Natural killer cell treated with Interleukin-12 subunit alpha and Interleukin-12 subunit beta and Interleukin-15 and Interleukin-18, amount 100 ng/mL, for 72 hours (primary cell): ENCODE data around the gene CLIC4. TPM values are rescaled to one million over a fixed set of nuclear protein-coding genes. Genes with fewer than 3 reads are reported as not detected.
"Not testable (repeated sequence)": the region's sequence is repeated elsewhere in the genome, so short reads cannot be mapped to it uniquely, and the experiment has no call there.

Experiments used
- ATAC-seq, 2 donors: fragments of 150-1000 bp; cut with Tn5 transposase in 1 of 2; sonication (Bioruptor Pico), chemical (Tn5 transposase) in 1 of 2; 2 replicates each; pipeline ENCODE4 v1.10.0; 2021
- DNase-seq: peaks from one replicate; pipeline ENCODE4 v3.0.0; 2022; ENCODE audit warnings: low spot score
- H3K27ac Mint-ChIP-seq, 2 donors: 1 replicate in 1 of 2; 2 replicates in 1 of 2; pipeline ENCODE4 v1.8.0; 2022; ENCODE audit warnings: mixed read lengths in 2 of 2, mild to moderate bottlenecking in 1 of 2, moderate library complexity in 1 of 2
- H3K27me3 Mint-ChIP-seq, 2 donors: 1 replicate in 1 of 2; 2 replicates in 1 of 2; pipeline ENCODE4 v1.8.0; 2022; ENCODE audit warnings: mixed read lengths in 2 of 2
- H3K36me3 Mint-ChIP-seq: one replicate; pipeline ENCODE4 v1.8.0; 2022; ENCODE audit warnings: mixed read lengths
- H3K4me1 Mint-ChIP-seq, 2 donors: 1 replicate in 1 of 2; 2 replicates in 1 of 2; pipeline ENCODE4 v1.8.0; 2022; ENCODE audit warnings: low read depth in 2 of 2, mixed read lengths in 2 of 2, mild to moderate bottlenecking in 1 of 2
- H3K4me3 Mint-ChIP-seq: one replicate; pipeline ENCODE4 v1.8.0; 2022; ENCODE audit warnings: mixed read lengths
- H3K9me3 Mint-ChIP-seq: 2 replicates; pipeline ENCODE4 v1.8.0; 2022; ENCODE audit warnings: mixed read lengths
- total RNA-seq, 2 donors: library from RNA; stranded (reverse); gene quantifications; one replicate each; pipeline ENCODE4 v1.2.3, GENCODE V29; 2022

Gene CLIC4
- total RNA-seq, 2 donors from 2014 or later, result 11.0 to 14.0 TPM

DNA sequence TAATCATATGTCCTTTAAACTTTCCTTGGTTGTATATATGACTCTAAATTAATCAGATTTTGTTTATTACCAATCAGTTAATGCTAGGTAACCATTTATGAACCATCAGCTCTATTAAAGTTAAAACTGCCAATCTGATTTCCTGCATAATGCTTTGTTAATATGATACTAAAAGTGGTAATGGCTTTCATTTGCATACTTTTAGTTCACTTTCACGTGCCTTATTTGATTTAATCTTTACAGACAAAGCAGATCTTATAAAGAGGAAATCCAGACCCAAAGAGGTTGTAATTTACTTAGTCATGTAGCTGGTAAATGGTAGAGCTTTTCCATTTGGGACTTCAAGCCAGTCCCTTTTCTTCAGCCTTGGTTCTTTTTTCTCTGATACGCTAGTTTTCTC is 61.3 kb downstream of the CLIC4 start:
- no peaks in the 10 kb centered on the region for H3K9me3 Mint-ChIP-seq
- H3K27ac Mint-ChIP-seq, result no peak overlapping the region
- DNase-seq (no peak), ATAC-seq (no peak)
- H3K4me1 Mint-ChIP-seq, result no peaks in the 10 kb centered on the region
- H3K27me3 Mint-ChIP-seq, result no peaks in the 10 kb centered on the region
- H3K4me3 Mint-ChIP-seq, result no peak overlapping the region
- no peaks in the 10 kb centered on the region for H3K36me3 Mint-ChIP-seq

DNA sequence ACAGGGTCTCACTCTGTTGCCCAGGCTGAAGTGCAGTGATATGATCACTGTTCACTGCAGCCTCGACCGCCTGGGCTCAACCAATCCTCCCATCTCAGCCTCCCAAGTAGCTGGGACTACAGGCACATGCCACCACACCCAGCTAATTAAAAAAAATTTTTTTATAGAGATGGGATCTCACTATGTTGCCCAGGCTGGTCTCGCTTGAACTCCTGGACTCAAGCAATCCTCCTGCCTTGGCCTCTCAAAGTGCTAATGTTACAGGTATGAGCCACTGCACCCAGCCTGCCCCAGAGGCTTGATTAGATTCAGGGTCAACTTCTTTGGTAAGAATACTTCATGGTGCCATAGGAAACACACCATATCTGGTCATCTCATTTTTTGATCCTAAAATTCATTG is 66.2 kb downstream of the CLIC4 start:
- DNase-seq, ATAC-seq, H3K36me3 Mint-ChIP-seq, H3K9me3 Mint-ChIP-seq, H3K4me1 Mint-ChIP-seq, H3K4me3 Mint-ChIP-seq, H3K27me3 Mint-ChIP-seq, H3K27ac Mint-ChIP-seq: not testable (repeated sequence)

DNA sequence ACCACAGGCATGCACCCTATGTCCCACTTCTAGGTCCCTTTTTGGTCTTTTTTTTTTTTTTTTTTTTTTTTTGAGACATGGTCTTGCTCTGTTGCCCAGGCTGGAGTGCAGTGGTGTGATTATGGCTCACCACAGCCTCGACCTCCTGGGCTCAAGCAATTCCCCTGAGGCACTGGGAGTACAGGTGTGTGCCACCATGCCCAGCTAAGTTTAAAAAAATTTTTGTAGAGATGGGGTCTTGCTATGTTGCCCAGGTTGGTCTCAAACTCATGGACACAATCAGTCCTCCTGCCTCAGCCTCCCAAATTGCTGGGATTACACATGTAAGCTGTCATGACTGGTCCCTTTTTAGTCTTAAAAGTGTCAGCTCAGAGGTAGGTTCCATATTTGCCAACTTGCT is 75.0 kb downstream of the CLIC4 start:
- not testable (repeated sequence) for H3K27ac Mint-ChIP-seq, DNase-seq, H3K4me3 Mint-ChIP-seq, H3K9me3 Mint-ChIP-seq, ATAC-seq, H3K36me3 Mint-ChIP-seq, H3K4me1 Mint-ChIP-seq, H3K27me3 Mint-ChIP-seq

DNA sequence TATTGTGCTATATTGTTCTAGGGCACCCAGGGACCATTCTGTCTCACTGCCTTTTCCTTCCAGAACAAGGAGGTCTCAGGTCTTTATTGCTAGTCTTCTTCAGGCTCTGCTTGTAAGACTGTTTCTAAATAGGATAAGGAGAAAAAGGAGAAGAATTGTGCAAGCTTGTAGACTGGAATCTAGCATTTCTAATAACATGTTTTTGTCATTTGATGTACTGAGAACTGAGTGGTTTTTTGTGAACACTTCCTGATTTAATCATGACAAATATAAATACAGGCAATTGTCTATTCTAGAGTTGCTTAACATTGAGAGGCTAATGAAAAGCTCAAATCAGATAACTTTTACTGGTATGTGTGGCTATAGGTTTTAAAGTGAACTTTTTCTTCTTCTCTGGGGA is 77.6 kb downstream of the CLIC4 start:
- H3K9me3 Mint-ChIP-seq, result no peaks in the 10 kb centered on the region
- no peaks in the 10 kb centered on the region for H3K4me1 Mint-ChIP-seq

DNA sequence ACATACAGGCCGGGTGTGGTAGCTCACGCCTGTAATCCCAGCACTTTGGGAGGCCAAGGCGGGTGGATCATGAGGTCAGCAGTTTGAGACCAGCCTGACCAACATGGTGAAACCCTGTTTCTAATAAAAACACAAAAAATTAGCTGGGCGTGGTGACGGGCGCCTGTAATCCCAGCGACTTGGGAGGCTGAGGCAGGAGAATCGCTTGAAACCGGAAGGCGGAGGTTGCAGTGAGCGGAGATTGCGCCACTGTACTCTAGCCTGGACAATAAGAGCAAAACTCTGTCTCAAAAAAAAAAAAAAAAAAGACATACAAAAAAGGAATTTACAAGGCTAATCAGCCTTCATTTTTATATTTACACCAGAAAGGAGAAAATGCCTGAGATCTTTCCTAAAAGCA is 78.2 kb downstream of the CLIC4 start:
- not testable (repeated sequence) for H3K4me3 Mint-ChIP-seq, DNase-seq, ATAC-seq, H3K36me3 Mint-ChIP-seq, H3K27ac Mint-ChIP-seq, H3K4me1 Mint-ChIP-seq, H3K9me3 Mint-ChIP-seq, H3K27me3 Mint-ChIP-seq

More for the DNA sequence above, 77.6 kb downstream of the CLIC4 start:
- Mint-ChIP-seq H3K27ac (no peak overlapping the region), H3K27me3 (no peaks in the 10 kb centered on the region), H3K36me3 (no peaks in the 10 kb centered on the region), H3K4me3 (no peak overlapping the region)
- DNase-seq, result no peak
- ATAC-seq, result no peak

DNA sequence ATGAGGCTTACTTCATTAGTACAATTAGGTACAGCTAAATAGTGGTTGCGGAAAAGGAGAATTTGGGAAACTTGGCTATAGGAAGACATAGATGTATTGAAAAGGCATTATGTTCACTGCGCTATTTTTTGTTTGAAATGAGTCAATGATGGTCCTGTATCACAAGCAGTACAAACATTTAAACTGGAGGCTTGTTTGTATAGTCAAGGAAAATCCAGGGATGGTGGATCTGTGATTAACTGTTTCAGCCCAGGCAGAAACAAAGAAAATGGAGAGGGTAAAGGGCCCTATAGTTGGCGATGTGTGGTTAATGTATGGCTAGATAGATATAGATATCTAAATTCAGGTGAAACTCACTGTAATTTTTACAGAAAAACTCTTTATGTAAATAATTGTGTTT is 79.9 kb downstream of the CLIC4 start:
- DNase-seq, result no peak
- Mint-ChIP-seq H3K4me1 (no peaks in the 10 kb centered on the region), H3K4me3 (no peak overlapping the region), H3K36me3 (no peaks in the 10 kb centered on the region), H3K9me3 (no peaks in the 10 kb centered on the region), H3K27ac (no peak overlapping the region), H3K27me3 (no peaks in the 10 kb centered on the region)
- ATAC-seq, result no peak

DNA sequence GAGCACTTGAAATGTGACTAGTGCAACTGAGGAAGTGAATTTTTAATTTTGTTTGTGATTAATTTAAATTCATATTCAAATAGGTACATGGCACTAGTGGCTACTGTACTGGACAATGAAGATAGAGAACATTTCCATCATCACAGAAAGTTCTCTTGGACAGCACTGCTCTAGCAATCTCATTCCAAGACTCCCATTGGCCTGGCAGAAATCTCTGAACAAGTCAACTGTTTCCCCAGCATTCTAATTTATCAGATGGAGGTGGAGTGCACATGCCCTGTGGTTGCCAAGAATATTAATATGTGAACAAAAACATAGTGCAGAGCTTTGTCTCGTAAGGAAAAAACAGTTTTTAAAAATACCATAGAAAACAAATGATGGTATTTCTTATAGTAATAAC is 81.3 kb downstream of the CLIC4 start:
- Mint-ChIP-seq H3K36me3 (no peaks in the 10 kb centered on the region), H3K4me3 (no peak overlapping the region), H3K4me1 (no peaks in the 10 kb centered on the region), H3K27ac (no peak overlapping the region), H3K27me3 (no peaks in the 10 kb centered on the region), H3K9me3 (no peaks in the 10 kb centered on the region)
- no peak for DNase-seq
- no peak for ATAC-seq

DNA sequence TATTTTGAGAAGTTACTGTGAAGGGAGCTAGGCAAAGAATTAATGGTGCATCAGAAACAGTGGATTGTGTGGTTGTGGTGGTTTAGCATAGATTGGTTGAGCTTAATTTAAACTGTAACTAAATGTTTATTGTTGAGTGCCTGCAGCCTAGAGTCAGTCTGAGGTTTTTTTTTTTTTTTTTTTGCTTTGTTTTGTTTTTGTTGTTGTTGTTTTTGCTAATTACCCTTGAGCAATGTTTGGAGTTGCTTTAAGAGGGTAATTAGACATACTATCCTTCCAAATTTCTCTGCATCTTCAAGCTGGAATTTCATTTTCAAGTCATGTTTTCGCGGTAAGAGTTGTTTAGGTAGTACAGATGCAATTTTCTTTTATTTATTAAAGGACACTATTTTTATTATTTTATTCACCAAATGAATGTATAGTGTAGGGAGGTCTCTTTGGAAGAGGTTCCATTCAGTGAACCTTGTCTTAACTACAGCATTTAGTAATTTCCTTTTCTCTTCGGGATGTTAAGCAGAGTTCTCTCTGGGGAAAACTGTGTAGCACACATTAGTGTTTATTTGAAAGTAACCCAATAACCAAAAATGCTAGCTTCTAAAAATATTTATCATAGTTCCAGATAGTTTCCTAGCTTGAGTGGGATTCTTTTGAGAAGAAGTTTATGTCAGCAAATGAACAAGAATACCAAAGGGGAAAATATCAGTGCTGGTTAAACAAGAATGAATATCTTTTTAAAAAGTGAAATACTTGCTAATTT is 82.3 kb downstream of the CLIC4 start:
- Mint-ChIP-seq H3K36me3 (no peaks in the 10 kb centered on the region), H3K9me3 (no peaks in the 10 kb centered on the region), H3K27me3 (no peaks in the 10 kb centered on the region), H3K4me3 (no peak overlapping the region), H3K27ac (no peak overlapping the region), H3K4me1 (no peaks in the 10 kb centered on the region)
- DNase-seq (no peak), ATAC-seq (no peak)

DNA sequence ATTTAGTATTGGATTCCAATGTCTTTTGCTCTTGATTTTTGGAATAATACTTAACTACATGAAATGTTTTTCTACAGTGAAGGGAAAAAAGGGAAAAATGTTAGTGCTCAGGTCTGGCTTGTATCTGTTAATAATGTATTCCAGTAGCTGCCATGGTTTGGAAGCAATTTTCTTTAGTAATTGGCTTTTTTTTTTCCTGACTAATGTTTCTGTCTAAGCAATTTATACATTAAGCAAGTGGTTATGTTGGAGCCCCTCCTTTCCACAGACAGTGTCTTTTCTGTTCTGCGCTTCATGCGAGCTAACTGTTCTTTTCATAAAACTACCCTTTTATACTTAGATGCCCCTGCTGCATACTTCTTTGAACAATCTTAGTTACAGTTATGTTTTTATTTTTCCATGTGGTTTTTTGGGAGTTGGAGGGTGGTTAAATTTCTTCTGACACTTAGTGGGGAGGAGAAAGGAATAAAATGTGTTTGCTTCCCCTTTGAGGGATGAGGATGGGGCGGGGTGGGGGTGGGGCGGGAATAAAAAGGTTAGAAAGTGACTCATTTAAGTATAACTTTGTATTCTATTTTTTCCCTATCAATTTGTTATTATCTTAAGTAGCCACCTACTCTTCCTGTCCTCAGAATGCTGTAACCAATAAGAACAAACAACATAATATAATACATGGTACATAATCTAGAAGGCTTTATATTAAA is 83.1 kb downstream of the CLIC4 start:
- DNase-seq (no peak), ATAC-seq (no peak)
- H3K4me3 Mint-ChIP-seq, result no peak overlapping the region
- H3K27me3 Mint-ChIP-seq, result no peaks in the 10 kb centered on the region
- H3K9me3 Mint-ChIP-seq, result no peaks in the 10 kb centered on the region
- H3K4me1 Mint-ChIP-seq, result no peaks in the 10 kb centered on the region
- H3K36me3 Mint-ChIP-seq, result no peaks in the 10 kb centered on the region
- no peak overlapping the region for H3K27ac Mint-ChIP-seq

DNA sequence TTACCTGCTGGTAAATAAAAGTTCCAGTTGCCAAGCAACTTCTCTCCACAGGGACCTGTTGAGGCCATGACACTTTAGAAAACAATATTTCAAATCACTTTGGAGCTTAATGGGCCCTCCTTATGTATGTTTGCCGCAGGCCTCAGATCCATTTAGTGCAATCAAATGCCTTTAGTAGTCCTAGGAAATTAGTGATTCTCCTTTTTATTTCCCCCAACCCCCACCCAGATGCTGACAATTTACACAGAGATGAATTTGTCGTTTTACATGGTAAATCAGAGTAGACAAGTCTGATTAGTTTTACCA is 83.6 kb downstream of the CLIC4 start:
- H3K27me3 Mint-ChIP-seq, result no peaks in the 10 kb centered on the region
- H3K36me3 Mint-ChIP-seq, result no peaks in the 10 kb centered on the region
- no peak for ATAC-seq
- H3K9me3 Mint-ChIP-seq, result no peaks in the 10 kb centered on the region
- H3K4me3 Mint-ChIP-seq, result no peak overlapping the region
- no peak overlapping the region for H3K27ac Mint-ChIP-seq
- H3K4me1 Mint-ChIP-seq, result no peaks in the 10 kb centered on the region
- DNase-seq, result no peak

DNA sequence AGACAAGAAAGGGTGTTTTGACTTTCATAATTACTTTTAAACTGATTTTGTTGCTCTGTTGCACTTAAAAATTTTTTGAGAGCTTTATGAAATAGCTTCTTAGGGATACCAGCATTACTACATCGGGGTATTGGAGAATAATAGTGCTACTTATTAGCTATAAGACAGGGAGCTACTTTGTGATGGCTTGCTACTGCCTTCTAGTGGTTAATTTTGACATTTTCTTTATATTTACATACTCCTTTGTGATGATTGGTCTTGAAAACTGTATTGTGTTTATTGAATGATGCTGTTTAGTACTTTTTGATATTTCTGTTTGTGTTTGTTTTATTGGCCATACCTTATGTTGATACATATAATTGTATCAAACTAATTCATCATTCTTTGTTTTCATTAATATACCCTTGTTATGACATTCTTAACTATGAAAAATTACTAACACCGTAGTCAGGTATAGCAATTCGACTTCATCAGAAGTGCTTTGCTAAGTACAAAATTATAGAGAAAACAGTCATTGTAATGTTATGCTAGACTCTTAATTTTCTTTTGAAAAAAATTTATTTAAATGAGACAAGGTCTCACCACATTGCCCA is 85.5 kb downstream of the CLIC4 start:
- no peak overlapping the region for H3K4me3 Mint-ChIP-seq
- peaks cover 0 to under 1% of the 10 kb centered on the region in 2 donors for H3K27me3 Mint-ChIP-seq
- no peaks in the 10 kb centered on the region for H3K9me3 Mint-ChIP-seq
- no peaks in the 10 kb centered on the region for H3K36me3 Mint-ChIP-seq
- H3K4me1 Mint-ChIP-seq, result no peaks in the 10 kb centered on the region
- ATAC-seq (no peak), DNase-seq (no peak)
- H3K27ac Mint-ChIP-seq, result no peak overlapping the region

DNA sequence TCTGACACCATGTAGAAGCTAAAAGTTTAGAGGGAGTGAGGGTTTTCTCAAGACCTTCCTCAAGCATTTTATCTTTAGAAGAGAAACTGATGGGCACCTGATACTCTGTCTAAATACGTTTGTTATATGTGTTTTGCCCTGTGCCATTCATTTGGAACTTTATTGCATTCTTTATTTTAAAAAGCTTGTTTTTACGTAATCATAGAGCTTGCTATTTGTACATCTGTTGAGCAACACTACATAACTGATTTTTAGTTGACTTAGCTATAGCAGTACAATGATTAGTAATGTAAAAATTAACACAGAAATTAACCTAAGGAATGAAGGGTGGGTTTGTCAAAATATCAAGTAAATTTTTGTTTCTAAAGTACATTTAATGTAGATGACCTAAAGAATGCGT is 96.3 kb downstream of the CLIC4 start:
- H3K27me3 Mint-ChIP-seq, result peaks cover 0 to 4% of the 10 kb centered on the region in 2 donors
- ATAC-seq, result no peak
- H3K4me1 Mint-ChIP-seq, result peaks cover 7 to 8% of the 10 kb centered on the region in 2 donors
- DNase-seq, result no peak
- no peak overlapping the region for H3K27ac Mint-ChIP-seq
- no peak overlapping the region for H3K4me3 Mint-ChIP-seq
- H3K36me3 Mint-ChIP-seq, result no peaks in the 10 kb centered on the region
- H3K9me3 Mint-ChIP-seq, result no peaks in the 10 kb centered on the region

DNA sequence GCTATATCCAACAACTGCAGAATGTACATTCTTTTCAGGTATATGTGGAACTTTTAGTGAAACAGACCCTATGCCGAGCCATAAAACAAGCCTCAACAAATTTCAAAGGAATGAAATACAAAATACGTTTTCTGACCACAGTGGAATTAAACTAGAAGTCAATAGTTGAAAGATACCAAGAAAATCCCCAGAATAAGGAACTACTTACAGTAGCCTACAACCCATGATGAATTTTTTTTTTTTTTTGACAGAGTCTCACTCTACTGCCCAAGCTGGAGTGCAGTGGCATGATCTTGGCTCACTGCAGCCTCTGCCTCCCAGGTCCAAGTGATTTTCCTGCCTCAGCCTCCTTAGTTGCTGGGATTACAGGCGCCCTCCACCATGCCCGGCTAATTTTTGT is 101.4 kb downstream of the CLIC4 start:
- Mint-ChIP-seq H3K4me1 (peaks cover 22 to 23% of the 10 kb centered on the region in 2 donors), H3K27ac (peak overlapping the region in 1 of 2 donors; percentile 69), H3K36me3 (no peaks in the 10 kb centered on the region), H3K9me3 (no peaks in the 10 kb centered on the region), H3K27me3 (peaks cover 0 to 4% of the 10 kb centered on the region in 2 donors), H3K4me3 (peak overlapping the region; percentile 7)
- ATAC-seq (no peak), DNase-seq (no peak)

DNA sequence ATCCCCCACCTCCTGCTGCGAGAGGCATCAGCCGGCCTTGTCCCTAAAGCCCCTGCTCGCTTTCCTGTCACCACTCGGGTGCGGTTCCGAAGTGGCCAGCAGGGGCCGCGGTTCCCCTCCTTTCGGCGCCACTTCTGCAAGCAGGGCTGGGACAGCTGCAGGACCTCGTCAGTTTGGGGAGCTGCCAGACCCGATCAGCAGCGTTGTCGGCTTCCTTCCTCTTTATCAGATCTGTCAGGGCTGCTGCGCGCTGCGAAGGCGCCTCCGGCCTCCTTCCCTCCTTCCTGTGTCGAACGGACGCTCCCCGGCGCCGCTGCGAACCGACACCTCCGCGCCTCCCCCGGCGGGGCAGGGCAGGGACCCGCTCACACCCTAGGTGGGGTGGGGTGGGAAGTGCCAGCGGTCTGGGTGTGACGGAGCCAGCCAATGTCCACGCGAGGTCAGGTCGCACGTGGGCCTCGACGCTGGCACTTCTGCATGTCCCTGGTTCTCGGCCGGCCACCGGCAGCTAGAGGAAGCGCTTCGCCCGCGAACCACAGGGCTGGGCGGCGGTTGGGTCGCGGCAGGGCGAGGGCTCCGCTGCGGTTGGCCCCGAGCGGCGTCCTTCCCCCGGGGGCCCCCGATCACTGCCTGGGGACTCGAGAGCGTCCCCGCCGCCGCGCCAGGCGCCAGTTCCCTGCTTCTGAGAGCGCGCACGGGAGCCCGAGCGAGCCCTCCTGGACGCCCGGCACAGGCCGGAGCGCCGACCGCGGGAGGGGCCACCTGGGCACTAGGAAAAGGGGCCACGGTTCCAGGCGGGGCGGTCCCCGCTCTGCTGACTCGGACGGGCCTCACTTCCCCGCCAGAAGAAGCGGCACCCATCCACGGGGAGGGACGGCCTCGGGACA is 103.0 kb downstream of the CLIC4 start:
- peak overlapping the region; percentile 74 for H3K4me3 Mint-ChIP-seq
- H3K9me3 Mint-ChIP-seq, result no peaks in the 10 kb centered on the region
- H3K27ac Mint-ChIP-seq, result peak overlapping the region; percentile 44 to 53
- H3K4me1 Mint-ChIP-seq, result peaks cover 22 to 24% of the 10 kb centered on the region in 2 donors
- no peaks in the 10 kb centered on the region for H3K36me3 Mint-ChIP-seq
- H3K27me3 Mint-ChIP-seq, result no peaks in the 10 kb centered on the region
- DNase-seq (peak; percentile 94), ATAC-seq (peak; percentile 96)
